ENCODE data around the gene CFAP221.

The CFAP221 gene

GRCh38 chr2:119684518-119684917, 140.3 kb downstream of the CFAP221 start:
- DNase-seq (ENCODE audit: extremely low read depth, insufficient read length) = no peak
- H3K27me3 ChIP-seq (replicated peaks; ENCODE audit: control insufficient read depth, insufficient read depth, low read length) = no peaks in the 10 kb centered on the region
- TF ChIP-seq CTCF (IDR thresholded peaks at IDR 0.05; ENCODE audit: insufficient read depth, low read length, poor library complexity, severe bottlenecking) = no peak
- H3K4me3 ChIP-seq (replicated peaks; ENCODE audit: low read depth, low read length) = no peak overlapping the region
- peaks cover 8% of the 10 kb centered on the region for H3K36me3 ChIP-seq (ENCODE audit: control insufficient read depth, insufficient read depth, low read length)

- Histone ChIP-seq H3K27me3 (replicated peaks; ENCODE audit: control insufficient read depth, insufficient read depth, low read length) (no peaks in the 10 kb centered on the region), H3K36me3 (ENCODE audit: control insufficient read depth, insufficient read depth, low read length) (peaks cover 3% of the 10 kb centered on the region), H3K4me3 (replicated peaks; ENCODE audit: low read depth, low read length) (no peak overlapping the region)
- no peak for DNase-seq (ENCODE audit: extremely low read depth, insufficient read length)
- TF ChIP-seq CTCF (IDR thresholded peaks at IDR 0.05; ENCODE audit: insufficient read depth, low read length, poor library complexity, severe bottlenecking) = no peak
These were observed 144.4 kb downstream of the CFAP221 start for GRCh38 chr2:119688616-119689015.

- Histone ChIP-seq H3K4me3 (replicated peaks; ENCODE audit: low read depth, low read length) (no peak overlapping the region), H3K27me3 (replicated peaks; ENCODE audit: control insufficient read depth, insufficient read depth, low read length) (no peaks in the 10 kb centered on the region), H3K36me3 (ENCODE audit: control insufficient read depth, insufficient read depth, low read length) (peaks cover 3% of the 10 kb centered on the region)
- no peak for DNase-seq (ENCODE audit: extremely low read depth, insufficient read length)
- no peak for TF ChIP-seq CTCF (IDR thresholded peaks at IDR 0.05; ENCODE audit: insufficient read depth, low read length, poor library complexity, severe bottlenecking)
These were observed 145.0 kb downstream of the CFAP221 start for GRCh38 chr2:119689218-119689617.

- H3K36me3 ChIP-seq (ENCODE audit: control insufficient read depth, insufficient read depth, low read length) = peaks cover 3% of the 10 kb centered on the region
- TF ChIP-seq CTCF (IDR thresholded peaks at IDR 0.05; ENCODE audit: insufficient read depth, low read length, poor library complexity, severe bottlenecking) = no peak
- H3K4me3 ChIP-seq (replicated peaks; ENCODE audit: low read depth, low read length) = no peak overlapping the region
- DNase-seq (ENCODE audit: extremely low read depth, insufficient read length) = no peak
- H3K27me3 ChIP-seq (replicated peaks; ENCODE audit: control insufficient read depth, insufficient read depth, low read length) = no peaks in the 10 kb centered on the region
These were observed 146.9 kb downstream of the CFAP221 start for GRCh38 chr2:119691189-119691588.

- Histone ChIP-seq H3K4me3 (replicated peaks; ENCODE audit: low read depth, low read length) (no peak overlapping the region), H3K27me3 (replicated peaks; ENCODE audit: control insufficient read depth, insufficient read depth, low read length) (no peaks in the 10 kb centered on the region), H3K36me3 (ENCODE audit: control insufficient read depth, insufficient read depth, low read length) (peaks cover 3% of the 10 kb centered on the region)
- no peak for TF ChIP-seq CTCF (IDR thresholded peaks at IDR 0.05; ENCODE audit: insufficient read depth, low read length, poor library complexity, severe bottlenecking)
- no peak for DNase-seq (ENCODE audit: extremely low read depth, insufficient read length)
These were observed 147.5 kb downstream of the CFAP221 start for GRCh38 chr2:119691651-119692245.

- no peak for TF ChIP-seq CTCF (IDR thresholded peaks at IDR 0.05; ENCODE audit: insufficient read depth, low read length, poor library complexity, severe bottlenecking)
- no peak for DNase-seq (ENCODE audit: extremely low read depth, insufficient read length)
- H3K36me3 ChIP-seq (ENCODE audit: control insufficient read depth, insufficient read depth, low read length) = peaks cover 3% of the 10 kb centered on the region
- H3K27me3 ChIP-seq (replicated peaks; ENCODE audit: control insufficient read depth, insufficient read depth, low read length) = no peaks in the 10 kb centered on the region
- no peak overlapping the region for H3K4me3 ChIP-seq (replicated peaks; ENCODE audit: low read depth, low read length)
These were observed 148.1 kb downstream of the CFAP221 start for GRCh38 chr2:119692310-119692709.

All from GM06990 (cell line).